ENCODE results near the gene CPEB3.

- TF ChIP-seq POLR2A (IDR thresholded peaks at IDR 0.05) = no peak
- no peak for TF ChIP-seq CTCF (IDR thresholded peaks at IDR 0.05)
These were observed 259.3 kb downstream of the CPEB3 start for GRCh38 chr10:92031580-92031979.

Data from adrenal gland (tissue), 5 donors.